NB4 (cell line): ENCODE data around the gene LRRC32.

ENCODE experiments used
- MYC ChIP-seq: IDR thresholded peaks from 2 replicates; pipeline ENCODE4 v1.6.1; 2011; ENCODE audit warnings: low read depth, low read length
- POLR2A ChIP-seq: IDR thresholded peaks from 2 replicates; pipeline ENCODE4 v1.6.1; 2011; ENCODE audit warnings: mild to moderate bottlenecking; ENCODE audit not compliant: insufficient read length; ENCODE audit errors: extremely low read depth
- TF ChIP-seq, protein P1 (sequence below): IDR thresholded peaks from one replicate; pipeline ENCODE4 v1.5.1; 2012; ENCODE audit warnings: low read depth, low read length
- TF ChIP-seq, protein P2 (sequence below): IDR thresholded peaks from 2 replicates; pipeline ENCODE4 v1.6.1; 2011; ENCODE audit warnings: low read depth, low read length

DNA sequence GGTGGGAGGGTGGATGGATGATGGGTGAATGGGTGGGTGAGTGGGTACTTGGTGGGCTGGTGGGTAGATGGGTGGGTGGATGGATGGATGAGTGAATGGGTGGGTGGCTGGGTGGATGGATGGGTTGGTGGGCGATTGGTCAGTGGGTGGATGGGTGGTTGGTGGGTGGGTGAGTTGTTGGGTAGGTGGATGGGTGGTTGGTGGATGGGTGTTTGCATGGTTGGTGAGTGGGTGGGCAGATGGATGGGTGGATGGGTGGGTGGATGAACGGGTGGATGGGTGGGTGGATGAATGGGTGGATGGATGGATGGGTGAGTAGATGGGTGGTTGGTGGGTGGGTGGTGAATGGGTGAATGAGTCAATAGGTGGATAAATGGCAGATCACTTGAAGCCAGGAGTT, 43.0 kb upstream of the LRRC32 start:
- no peak for TF ChIP-seq POLR2A
- TF ChIP-seq, protein P1, sequence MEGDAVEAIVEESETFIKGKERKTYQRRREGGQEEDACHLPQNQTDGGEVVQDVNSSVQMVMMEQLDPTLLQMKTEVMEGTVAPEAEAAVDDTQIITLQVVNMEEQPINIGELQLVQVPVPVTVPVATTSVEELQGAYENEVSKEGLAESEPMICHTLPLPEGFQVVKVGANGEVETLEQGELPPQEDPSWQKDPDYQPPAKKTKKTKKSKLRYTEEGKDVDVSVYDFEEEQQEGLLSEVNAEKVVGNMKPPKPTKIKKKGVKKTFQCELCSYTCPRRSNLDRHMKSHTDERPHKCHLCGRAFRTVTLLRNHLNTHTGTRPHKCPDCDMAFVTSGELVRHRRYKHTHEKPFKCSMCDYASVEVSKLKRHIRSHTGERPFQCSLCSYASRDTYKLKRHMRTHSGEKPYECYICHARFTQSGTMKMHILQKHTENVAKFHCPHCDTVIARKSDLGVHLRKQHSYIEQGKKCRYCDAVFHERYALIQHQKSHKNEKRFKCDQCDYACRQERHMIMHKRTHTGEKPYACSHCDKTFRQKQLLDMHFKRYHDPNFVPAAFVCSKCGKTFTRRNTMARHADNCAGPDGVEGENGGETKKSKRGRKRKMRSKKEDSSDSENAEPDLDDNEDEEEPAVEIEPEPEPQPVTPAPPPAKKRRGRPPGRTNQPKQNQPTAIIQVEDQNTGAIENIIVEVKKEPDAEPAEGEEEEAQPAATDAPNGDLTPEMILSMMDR, result no peak
- TF ChIP-seq, protein P2, sequence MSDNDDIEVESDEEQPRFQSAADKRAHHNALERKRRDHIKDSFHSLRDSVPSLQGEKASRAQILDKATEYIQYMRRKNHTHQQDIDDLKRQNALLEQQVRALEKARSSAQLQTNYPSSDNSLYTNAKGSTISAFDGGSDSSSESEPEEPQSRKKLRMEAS, result no peak
- no peak for TF ChIP-seq MYC
